ENCODE measurements around the gene HIGD1B.

- TF ChIP-seq EZH2 (IDR thresholded peaks at IDR 0.05; ENCODE audit: borderline replicate concordance, insufficient read depth, low read depth, low read length, poor library complexity, severe bottlenecking) (no peak), CTCF (IDR thresholded peaks at IDR 0.05) (no peak)
Observed at GRCh38 chr17:44848961-44849489, 1.3 kb downstream of the HIGD1B start.

Data from B cell (primary cell).